Colonic mucosa (tissue), 4 donors: ENCODE data around the gene ZBTB2. TPM values are rescaled to one million over a fixed set of nuclear protein-coding genes. Genes with fewer than 3 reads are reported as not detected.
"Not testable (repeated sequence)": the region's sequence is repeated elsewhere in the genome, so short reads cannot be mapped to it uniquely, and the experiment has no call there.

Experiments used
- DNase-seq: peaks from one replicate; pipeline ENCODE4 v3.0.0-alpha.2; 2020
- H3K27ac ChIP-seq: fragments of 200-600 bp; one replicate; pipeline ENCODE4 v1.8.0; 2021
- H3K27me3 ChIP-seq: fragments of 200-600 bp; one replicate; pipeline ENCODE4 v1.8.0; 2021
- H3K36me3 ChIP-seq: fragments of 200-600 bp; one replicate; pipeline ENCODE4 v1.8.0; 2021
- H3K4me1 ChIP-seq: fragments of 200-600 bp; one replicate; pipeline ENCODE4 v1.8.0; 2021; ENCODE audit warnings: mild to moderate bottlenecking
- H3K4me3 ChIP-seq: fragments of 200-600 bp; one replicate; pipeline ENCODE4 v1.8.0; 2021
- H3K9ac ChIP-seq, 2 donors: one replicate each; pipeline ENCODE4 v1.7.0; 2013; ENCODE audit warnings: control low read depth in 2 of 2, low read depth in 2 of 2, low read length in 2 of 2
- H3K9me3 ChIP-seq: fragments of 200-600 bp; one replicate; pipeline ENCODE4 v1.8.0; 2021
- intact Hi-C: fragments of 100-400 bp; cut with DNase I; formaldehyde crosslinking; loops from one replicate; pipeline ENCODE4 v1.14.1; 2022
- total RNA-seq, 2 donors: library from RNA; stranded (reverse); fragmentation: NEBNext Ultra II Directional in 1 of 2; extraction: Animal tissue kit (Norgen Biotek cat#: 25700) in 1 of 2; gene quantifications; one replicate each; pipeline ENCODE4 v1.2.1, GENCODE V29; 2021
- TF ChIP-seq, protein P1 (sequence below): fragments of 200-600 bp; IDR thresholded peaks from one replicate; pipeline ENCODE4 v1.8.0; 2022; ENCODE audit warnings: antibody characterized with exemption, mild to moderate bottlenecking
- donor health status: healthy.
- donor health status: DM: no; HTN: no; CAD: no.
- donor health status: DM: no; HTN: no; CAD: no.

ZBTB2 gene
- total RNA-seq, 2 donors from 2014 or later: 9.6 to 13.7 TPM

DNA sequence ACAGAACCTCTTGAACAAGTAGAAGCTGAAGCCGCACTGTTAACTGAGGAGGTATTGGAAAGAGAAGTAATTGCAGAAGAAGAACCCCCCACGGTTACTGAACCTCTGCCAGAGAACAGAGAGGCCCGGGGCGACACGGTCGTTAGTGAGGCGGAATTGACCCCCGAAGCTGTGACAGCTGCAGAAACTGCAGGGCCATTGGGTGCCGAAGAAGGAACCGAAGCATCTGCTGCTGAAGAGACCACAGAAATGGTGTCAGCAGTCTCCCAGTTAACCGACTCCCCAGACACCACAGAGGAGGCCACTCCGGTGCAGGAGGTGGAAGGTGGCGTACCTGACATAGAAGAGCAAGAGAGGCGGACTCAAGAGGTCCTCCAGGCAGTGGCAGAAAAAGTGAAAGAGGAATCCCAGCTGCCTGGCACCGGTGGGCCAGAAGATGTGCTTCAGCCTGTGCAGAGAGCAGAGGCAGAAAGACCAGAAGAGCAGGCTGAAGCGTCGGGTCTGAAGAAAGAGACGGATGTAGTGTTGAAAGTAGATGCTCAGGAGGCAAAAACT lies 40.1 kb downstream of the ZBTB2 start:
- DNase-seq: no peak
- no peaks in the 10 kb centered on the region for H3K27me3 ChIP-seq
- intact Hi-C loops: no loop called here
- H3K36me3 ChIP-seq: no peaks in the 10 kb centered on the region
- no peak overlapping the region for H3K4me3 ChIP-seq
- no peak overlapping the region for H3K9ac ChIP-seq
- TF ChIP-seq, protein P1, sequence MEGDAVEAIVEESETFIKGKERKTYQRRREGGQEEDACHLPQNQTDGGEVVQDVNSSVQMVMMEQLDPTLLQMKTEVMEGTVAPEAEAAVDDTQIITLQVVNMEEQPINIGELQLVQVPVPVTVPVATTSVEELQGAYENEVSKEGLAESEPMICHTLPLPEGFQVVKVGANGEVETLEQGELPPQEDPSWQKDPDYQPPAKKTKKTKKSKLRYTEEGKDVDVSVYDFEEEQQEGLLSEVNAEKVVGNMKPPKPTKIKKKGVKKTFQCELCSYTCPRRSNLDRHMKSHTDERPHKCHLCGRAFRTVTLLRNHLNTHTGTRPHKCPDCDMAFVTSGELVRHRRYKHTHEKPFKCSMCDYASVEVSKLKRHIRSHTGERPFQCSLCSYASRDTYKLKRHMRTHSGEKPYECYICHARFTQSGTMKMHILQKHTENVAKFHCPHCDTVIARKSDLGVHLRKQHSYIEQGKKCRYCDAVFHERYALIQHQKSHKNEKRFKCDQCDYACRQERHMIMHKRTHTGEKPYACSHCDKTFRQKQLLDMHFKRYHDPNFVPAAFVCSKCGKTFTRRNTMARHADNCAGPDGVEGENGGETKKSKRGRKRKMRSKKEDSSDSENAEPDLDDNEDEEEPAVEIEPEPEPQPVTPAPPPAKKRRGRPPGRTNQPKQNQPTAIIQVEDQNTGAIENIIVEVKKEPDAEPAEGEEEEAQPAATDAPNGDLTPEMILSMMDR: no peak
- no peaks in the 10 kb centered on the region for H3K9me3 ChIP-seq
- no peaks in the 10 kb centered on the region for H3K4me1 ChIP-seq
- no peak overlapping the region for H3K27ac ChIP-seq

DNA sequence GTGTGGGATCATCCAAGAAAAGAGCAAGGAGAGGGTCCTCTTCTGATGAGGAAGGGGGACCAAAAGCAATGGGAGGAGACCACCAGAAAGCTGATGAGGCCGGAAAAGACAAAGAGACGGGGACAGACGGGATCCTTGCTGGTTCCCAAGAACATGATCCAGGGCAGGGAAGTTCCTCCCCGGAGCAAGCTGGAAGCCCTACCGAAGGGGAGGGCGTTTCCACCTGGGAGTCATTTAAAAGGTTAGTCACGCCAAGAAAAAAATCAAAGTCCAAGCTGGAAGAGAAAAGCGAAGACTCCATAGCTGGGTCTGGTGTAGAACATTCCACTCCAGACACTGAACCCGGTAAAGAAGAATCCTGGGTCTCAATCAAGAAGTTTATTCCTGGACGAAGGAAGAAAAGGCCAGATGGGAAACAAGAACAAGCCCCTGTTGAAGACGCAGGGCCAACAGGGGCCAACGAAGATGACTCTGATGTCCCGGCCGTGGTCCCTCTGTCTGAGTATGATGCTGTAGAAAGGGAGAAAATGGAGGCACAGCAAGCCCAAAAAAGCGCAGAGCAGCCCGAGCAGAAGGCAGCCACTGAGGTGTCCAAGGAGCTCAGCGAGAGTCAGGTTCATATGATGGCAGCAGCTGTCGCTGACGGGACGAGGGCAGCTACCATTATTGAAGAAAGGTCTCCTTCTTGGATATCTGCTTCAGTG lies 40.8 kb downstream of the ZBTB2 start:
- intact Hi-C loops: no loop called here
- DNase-seq: no peak

DNA sequence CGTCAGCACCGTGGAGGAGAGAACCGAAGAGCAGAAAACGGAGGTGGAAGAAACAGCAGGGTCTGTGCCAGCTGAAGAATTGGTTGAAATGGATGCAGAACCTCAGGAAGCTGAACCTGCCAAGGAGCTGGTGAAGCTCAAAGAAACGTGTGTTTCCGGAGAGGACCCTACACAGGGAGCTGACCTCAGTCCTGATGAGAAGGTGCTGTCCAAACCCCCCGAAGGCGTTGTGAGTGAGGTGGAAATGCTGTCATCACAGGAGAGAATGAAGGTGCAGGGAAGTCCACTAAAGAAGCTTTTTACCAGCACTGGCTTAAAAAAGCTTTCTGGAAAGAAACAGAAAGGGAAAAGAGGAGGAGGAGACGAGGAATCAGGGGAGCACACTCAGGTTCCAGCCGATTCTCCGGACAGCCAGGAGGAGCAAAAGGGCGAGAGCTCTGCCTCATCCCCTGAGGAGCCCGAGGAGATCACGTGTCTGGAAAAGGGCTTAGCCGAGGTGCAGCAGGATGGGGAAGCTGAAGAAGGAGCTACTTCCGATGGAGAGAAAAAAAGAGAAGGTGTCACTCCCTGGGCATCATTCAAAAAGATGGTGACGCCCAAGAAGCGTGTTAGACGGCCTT lies 41.6 kb downstream of the ZBTB2 start:
- TF ChIP-seq, protein P1: no peak
- Histone ChIP-seq H3K36me3 (no peaks in the 10 kb centered on the region), H3K4me1 (no peaks in the 10 kb centered on the region), H3K27ac (no peak overlapping the region), H3K27me3 (no peaks in the 10 kb centered on the region), H3K4me3 (no peak overlapping the region), H3K9ac (no peak overlapping the region), H3K9me3 (no peaks in the 10 kb centered on the region)
- no peak for DNase-seq
- intact Hi-C loops: no loop called here

More for the DNA sequence above, 40.8 kb downstream of the ZBTB2 start:
- Histone ChIP-seq H3K4me3 (no peak overlapping the region), H3K9me3 (no peaks in the 10 kb centered on the region), H3K9ac (no peak overlapping the region), H3K27ac (no peak overlapping the region), H3K27me3 (no peaks in the 10 kb centered on the region), H3K4me1 (no peaks in the 10 kb centered on the region), H3K36me3 (no peaks in the 10 kb centered on the region)
- TF ChIP-seq, protein P1: no peak

DNA sequence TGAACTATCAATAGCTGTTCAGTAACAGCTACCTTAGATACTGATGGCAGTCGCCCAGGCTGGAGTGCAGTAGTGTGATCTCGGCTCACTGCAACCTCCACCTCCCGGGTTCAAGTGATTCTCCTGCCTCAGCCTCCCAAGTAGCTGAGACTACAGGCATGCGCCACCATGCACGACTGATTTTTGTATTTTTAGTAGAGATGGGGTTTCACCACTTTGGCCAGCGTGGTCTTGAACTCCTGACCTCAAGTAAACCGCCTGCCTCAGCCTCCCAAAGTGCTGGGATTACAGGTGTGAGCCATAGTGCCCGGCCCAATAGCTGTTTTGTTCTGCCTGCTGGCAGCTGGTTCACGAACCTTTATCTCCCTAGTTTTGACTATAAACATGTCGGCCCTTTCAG lies 48.6 kb downstream of the ZBTB2 start:
- H3K4me3 ChIP-seq, H3K27ac ChIP-seq, intact Hi-C loops, H3K27me3 ChIP-seq, H3K4me1 ChIP-seq, H3K36me3 ChIP-seq, H3K9me3 ChIP-seq, DNase-seq, H3K9ac ChIP-seq: not testable (repeated sequence)

DNA sequence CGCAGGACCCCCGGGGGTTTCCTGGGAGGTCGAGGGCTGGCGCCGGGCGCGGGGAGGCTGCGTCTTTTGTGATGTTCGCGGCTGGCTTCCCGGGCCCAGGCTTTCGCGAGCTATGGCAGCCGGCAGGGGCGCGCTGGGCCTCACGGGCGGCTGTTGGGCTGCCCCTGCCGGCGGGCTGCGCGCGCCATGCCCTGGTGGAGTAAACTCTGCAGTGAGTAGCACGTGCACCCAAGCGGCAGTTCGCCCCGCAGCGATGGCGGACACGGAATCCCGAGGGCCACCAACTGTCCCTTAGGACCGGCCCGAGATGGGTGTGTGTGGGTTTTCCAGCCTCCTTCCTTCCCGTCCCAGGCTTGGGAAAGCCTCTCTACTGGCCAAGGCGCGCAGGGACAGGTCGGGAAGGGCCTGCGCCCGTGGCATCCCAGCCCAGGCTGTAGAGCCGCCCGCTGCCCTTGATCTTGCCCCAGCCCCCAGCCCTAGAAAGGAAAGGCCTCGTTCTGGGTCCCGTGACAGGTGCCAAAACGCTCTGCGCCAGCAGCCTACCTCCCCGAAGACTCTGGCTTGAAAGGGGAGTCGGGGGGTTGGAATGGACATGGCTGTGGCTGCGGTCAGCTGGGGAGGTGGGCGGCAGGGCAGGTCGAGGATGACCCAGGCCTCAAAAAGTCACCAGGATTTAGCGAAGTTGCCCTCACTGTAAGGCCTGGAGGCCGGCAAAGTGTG lies 49.7 kb downstream of the ZBTB2 start:
- Histone ChIP-seq H3K4me3 (no peak overlapping the region), H3K27ac (no peak overlapping the region), H3K27me3 (no peaks in the 10 kb centered on the region), H3K9me3 (no peaks in the 10 kb centered on the region), H3K36me3 (no peaks in the 10 kb centered on the region), H3K9ac (no peak overlapping the region), H3K4me1 (no peaks in the 10 kb centered on the region)
- DNase-seq: no peak
- intact Hi-C loops: no loop called here
- TF ChIP-seq, protein P1: no peak
